Epithelial cell of proximal tubule (primary cell): Measurements from ENCODE around the gene CDHR4. TPM values are rescaled to one million over a fixed set of nuclear protein-coding genes. Genes with fewer than 3 reads are reported as not detected.
"Not testable (repeated sequence)": the region's sequence is repeated elsewhere in the genome, so short reads cannot be mapped to it uniquely, and the experiment has no call there.

Experiments
- DNase-seq: peaks from one replicate; pipeline ENCODE4 v3.0.0-alpha.2; 2011; ENCODE audit warnings: low read depth
- H3K4me3 ChIP-seq: 2 replicates; pipeline ENCODE4 v1.5.1; 2011; ENCODE audit warnings: low read depth, mild to moderate bottlenecking, low read length
- CTCF ChIP-seq: conservative IDR thresholded peaks from 2 replicates; pipeline ENCODE4 v1.5.1; 2012; ENCODE audit warnings: low read depth, mild to moderate bottlenecking, low read length
- total RNA-seq: library from RNA; depleted of rRNA; stranded (reverse); fragments of >200 nt; gene quantifications from 2 replicates; pipeline ENCODE4 v1.2.3, GENCODE V29; 2015

The CDHR4 gene
- total RNA-seq, 1 donor from 2014 or later = not detected

- no peak overlapping the region for H3K4me3 ChIP-seq
- DNase-seq = no peak
- no peak for TF ChIP-seq CTCF
Measured at GRCh38 chr3:49759226-49759625, 40.4 kb downstream of the CDHR4 start.

- H3K4me3 ChIP-seq = no peak overlapping the region
- DNase-seq = no peak
- TF ChIP-seq CTCF = no peak
Measured at GRCh38 chr3:49757197-49757596, 42.5 kb downstream of the CDHR4 start.

- no peak overlapping the region for H3K4me3 ChIP-seq
- TF ChIP-seq CTCF = no peak
- no peak for DNase-seq
Measured at GRCh38 chr3:49756036-49756435, 43.6 kb downstream of the CDHR4 start.

GRCh38 chr3:49754536-49754935, 45.1 kb downstream of the CDHR4 start:
- no peak overlapping the region for H3K4me3 ChIP-seq
- no peak for TF ChIP-seq CTCF
- no peak for DNase-seq

GRCh38 chr3:49751501-49751900, 48.2 kb downstream of the CDHR4 start:
- H3K4me3 ChIP-seq = no peak overlapping the region
- no peak for DNase-seq
- TF ChIP-seq CTCF = no peak

- no peak for TF ChIP-seq CTCF
- no peak overlapping the region for H3K4me3 ChIP-seq
- DNase-seq = no peak
Measured at GRCh38 chr3:49750056-49750455, 49.6 kb downstream of the CDHR4 start.

GRCh38 chr3:49748874-49749273, 50.8 kb downstream of the CDHR4 start:
- DNase-seq = not testable (repeated sequence)

GRCh38 chr3:49747792-49748480, 51.7 kb downstream of the CDHR4 start:
- TF ChIP-seq CTCF = no peak

More at GRCh38 chr3:49748874-49749273, 50.8 kb downstream of the CDHR4 start:
- not testable (repeated sequence) for H3K4me3 ChIP-seq

More at GRCh38 chr3:49747792-49748480, 51.7 kb downstream of the CDHR4 start:
- no peak overlapping the region for H3K4me3 ChIP-seq
- peak; percentile 85 for DNase-seq
